ENCODE results near the gene C9orf78.

The C9orf78 gene

GRCh38 chr9:129868023-129868871, 33.2 kb upstream of the C9orf78 start:
- no peak for DNase-seq (ENCODE audit: extremely low read depth in 1 of 2, low read depth in 1 of 2)

GRCh38 chr9:129867136-129868022, 32.3 kb upstream of the C9orf78 start:
- no peak for DNase-seq (ENCODE audit: extremely low read depth in 1 of 2, low read depth in 1 of 2)

- DNase-seq (ENCODE audit: extremely low read depth in 1 of 2, low read depth in 1 of 2), result no peak
Observed at GRCh38 chr9:129866394-129867135, 31.5 kb upstream of the C9orf78 start.

- no peak for DNase-seq (ENCODE audit: extremely low read depth in 1 of 2, low read depth in 1 of 2)
Observed at GRCh38 chr9:129865668-129866320, 30.7 kb upstream of the C9orf78 start.

GRCh38 chr9:129864991-129865647, 30.0 kb upstream of the C9orf78 start:
- DNase-seq (ENCODE audit: extremely low read depth in 1 of 2, low read depth in 1 of 2), result no peak

- DNase-seq (ENCODE audit: extremely low read depth in 1 of 2, low read depth in 1 of 2), result peak; percentile 53 to 84
Observed at GRCh38 chr9:129863059-129863690, 28.1 kb upstream of the C9orf78 start.

GRCh38 chr9:129861447-129861827, 26.4 kb upstream of the C9orf78 start:
- no peak for DNase-seq (ENCODE audit: extremely low read depth in 1 of 2, low read depth in 1 of 2)

- no peak for DNase-seq (ENCODE audit: extremely low read depth in 1 of 2, low read depth in 1 of 2)
Observed at GRCh38 chr9:129860653-129861446, 25.8 kb upstream of the C9orf78 start.

GRCh38 chr9:129858167-129858962, 23.3 kb upstream of the C9orf78 start:
- no peak for DNase-seq (ENCODE audit: extremely low read depth in 1 of 2, low read depth in 1 of 2)

- DNase-seq (ENCODE audit: extremely low read depth in 1 of 2, low read depth in 1 of 2), result no peak
Observed at GRCh38 chr9:129857207-129857606, 22.1 kb upstream of the C9orf78 start.

GRCh38 chr9:129854588-129855110, 19.6 kb upstream of the C9orf78 start:
- DNase-seq (ENCODE audit: extremely low read depth in 1 of 2, low read depth in 1 of 2), result no peak

GRCh38 chr9:129853614-129854013, 18.5 kb upstream of the C9orf78 start:
- DNase-seq (ENCODE audit: extremely low read depth in 1 of 2, low read depth in 1 of 2), result no peak

- no peak for DNase-seq (ENCODE audit: extremely low read depth in 1 of 2, low read depth in 1 of 2)
Observed at GRCh38 chr9:129852579-129852978, 17.5 kb upstream of the C9orf78 start.

- DNase-seq (ENCODE audit: extremely low read depth in 1 of 2, low read depth in 1 of 2), result no peak
Observed at GRCh38 chr9:129851821-129852220, 16.7 kb upstream of the C9orf78 start.

- DNase-seq (ENCODE audit: extremely low read depth in 1 of 2, low read depth in 1 of 2), result no peak
Observed at GRCh38 chr9:129850821-129851550, 15.9 kb upstream of the C9orf78 start.

GRCh38 chr9:129849901-129850300, 14.8 kb upstream of the C9orf78 start:
- no peak for DNase-seq (ENCODE audit: extremely low read depth in 1 of 2, low read depth in 1 of 2)
